ENCODE results near the gene RCL1. TPM values are rescaled to one million over a fixed set of nuclear protein-coding genes. Genes with fewer than 3 reads are reported as not detected.
"Not testable (repeated sequence)": the region's sequence is repeated elsewhere in the genome, so short reads cannot be mapped to it uniquely, and the experiment has no call there.

Gene RCL1
- total RNA-seq, 1 experiment from 2014 or later: 21.2 TPM

DNA sequence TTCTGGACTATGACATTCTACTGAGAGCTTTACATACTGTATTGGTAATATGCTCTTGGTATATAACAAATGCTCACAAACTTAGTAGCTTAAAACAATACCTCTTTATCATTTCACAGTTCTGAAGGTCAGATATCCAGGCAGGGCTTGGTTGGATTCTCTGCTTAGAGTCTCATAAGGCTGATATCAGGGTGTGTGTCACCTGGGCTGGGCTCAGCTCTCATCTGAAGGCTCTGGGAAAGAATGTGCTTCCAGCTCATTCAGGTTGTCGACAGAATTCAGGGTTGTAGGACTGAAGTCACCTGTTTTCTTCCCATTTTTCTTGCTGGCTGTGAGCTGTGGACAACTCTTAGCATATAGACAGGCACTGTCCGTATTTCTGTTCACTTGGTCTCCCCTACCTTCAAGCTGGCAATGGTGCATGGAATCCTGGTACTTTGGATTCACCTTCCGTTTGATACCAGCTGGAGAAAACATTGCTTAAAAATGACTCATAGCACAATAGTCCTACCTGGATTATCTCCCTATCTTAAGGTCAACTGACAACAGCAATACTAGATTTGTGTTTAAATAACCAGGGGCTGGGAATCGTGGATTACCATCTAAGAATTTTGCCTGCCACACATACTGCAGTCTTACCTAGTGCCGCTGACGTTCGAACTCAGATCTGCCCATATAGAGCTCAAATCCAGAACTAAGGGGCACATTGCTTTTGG, 69.2 kb downstream of the RCL1 start:
- in situ Hi-C loops (cut with HindIII; ENCODE audit: low sequenced_read_pairs): no loop called here
- DNase-seq (ENCODE audit: low spot score): no peak

DNA sequence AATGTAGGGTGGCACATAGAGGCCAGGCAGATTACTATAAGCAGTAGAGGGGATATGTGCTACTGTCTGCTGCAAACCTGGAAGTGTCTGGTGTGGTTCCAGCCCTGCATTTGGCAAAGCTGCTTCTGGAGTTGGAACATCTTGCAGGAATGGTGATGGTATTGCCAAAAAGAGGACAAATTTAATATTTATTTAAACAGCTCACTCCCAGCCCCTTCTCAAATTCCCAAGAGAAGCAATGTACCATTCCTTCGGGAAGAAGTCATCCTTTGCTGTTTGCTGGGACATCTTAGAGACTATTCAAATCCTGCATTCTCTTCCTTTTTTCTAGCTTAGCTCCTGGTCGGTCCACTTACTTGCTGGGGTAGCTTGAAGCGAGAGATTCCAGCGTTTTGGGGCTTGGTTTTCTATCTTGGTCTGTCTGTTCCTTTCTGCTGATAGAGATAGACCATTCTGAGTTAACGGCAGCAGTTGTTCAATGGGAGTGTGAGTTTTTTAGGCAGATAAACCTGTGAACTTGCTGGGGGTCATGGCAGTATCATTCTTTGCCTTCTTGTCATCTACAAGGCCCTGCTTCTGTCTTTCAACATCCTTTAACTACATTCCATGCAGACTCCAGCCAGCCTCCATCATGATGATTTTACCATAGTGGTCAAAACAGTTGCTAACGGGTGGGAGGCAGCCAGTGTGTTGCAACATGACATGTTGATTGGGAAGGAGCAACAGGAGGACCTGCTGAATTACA, 69.9 kb downstream of the RCL1 start:
- DNase-seq (ENCODE audit: low spot score): no peak
- in situ Hi-C loops (cut with HindIII; ENCODE audit: low sequenced_read_pairs): no loop called here

DNA sequence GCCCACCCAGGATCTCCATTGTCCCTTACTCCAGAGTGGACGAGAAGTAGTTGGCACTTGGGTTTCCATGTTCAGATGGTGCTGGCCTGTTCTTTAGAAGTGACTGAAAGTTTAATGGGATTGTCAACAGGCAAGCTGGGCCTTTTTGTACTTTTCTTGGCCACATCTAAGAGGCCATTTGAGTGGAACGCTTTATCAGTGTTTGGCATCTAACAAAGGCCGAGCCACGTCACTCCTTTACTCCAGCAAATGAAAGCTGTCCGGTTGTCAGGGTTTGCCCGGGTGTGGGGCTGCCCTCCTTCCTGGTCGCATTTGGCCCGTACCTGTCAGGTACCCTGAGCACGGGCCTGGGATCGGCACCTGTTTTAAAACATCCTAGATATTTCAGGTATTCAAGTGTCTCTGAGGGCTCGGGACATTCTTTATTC, 71.5 kb downstream of the RCL1 start:
- no peak for DNase-seq (ENCODE audit: low spot score)
- in situ Hi-C loops (cut with HindIII; ENCODE audit: low sequenced_read_pairs): no loop called here

DNA sequence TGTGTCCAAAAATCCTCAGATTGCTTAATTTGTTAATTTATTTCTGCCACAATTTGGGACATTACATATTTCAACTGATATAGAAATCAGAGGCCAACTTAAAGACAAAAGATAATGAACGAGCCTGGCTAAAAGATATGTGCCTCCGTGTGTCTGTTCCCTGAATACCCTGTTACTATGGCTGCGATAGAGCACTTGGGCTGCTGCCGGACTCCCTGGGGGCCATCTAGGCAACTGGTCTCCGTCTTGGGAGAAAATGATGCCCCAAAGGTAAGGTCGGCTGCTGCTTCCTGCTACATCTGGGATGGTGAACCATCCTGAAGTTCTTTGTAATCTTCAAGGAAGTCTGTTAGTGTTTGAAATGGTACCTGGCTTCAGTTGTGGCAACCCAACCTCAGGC, 72.0 kb downstream of the RCL1 start:
- in situ Hi-C loops (cut with HindIII; ENCODE audit: low sequenced_read_pairs): no loop called here
- DNase-seq (ENCODE audit: low spot score): no peak

DNA sequence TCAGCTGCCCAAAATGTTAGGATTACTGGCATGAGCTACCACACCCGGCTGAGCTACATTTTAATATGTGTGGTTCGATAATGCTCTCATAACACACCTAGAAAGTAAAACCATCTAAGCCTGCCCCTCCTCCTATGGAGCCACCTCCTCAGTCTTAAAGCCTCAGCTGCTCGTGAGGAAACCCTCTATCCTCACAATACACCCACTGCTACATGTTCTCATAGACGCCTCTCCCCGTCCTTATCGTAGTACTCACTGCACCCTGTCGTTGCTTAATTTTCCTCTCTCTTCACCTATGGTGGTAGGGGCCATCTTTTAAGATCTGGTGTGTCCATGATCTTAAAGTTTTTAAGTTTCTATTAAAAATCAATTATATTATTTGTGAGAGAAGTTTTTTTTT, 72.9 kb downstream of the RCL1 start:
- no peak for DNase-seq (ENCODE audit: low spot score)
- in situ Hi-C loops (cut with HindIII; ENCODE audit: low sequenced_read_pairs): no loop called here

DNA sequence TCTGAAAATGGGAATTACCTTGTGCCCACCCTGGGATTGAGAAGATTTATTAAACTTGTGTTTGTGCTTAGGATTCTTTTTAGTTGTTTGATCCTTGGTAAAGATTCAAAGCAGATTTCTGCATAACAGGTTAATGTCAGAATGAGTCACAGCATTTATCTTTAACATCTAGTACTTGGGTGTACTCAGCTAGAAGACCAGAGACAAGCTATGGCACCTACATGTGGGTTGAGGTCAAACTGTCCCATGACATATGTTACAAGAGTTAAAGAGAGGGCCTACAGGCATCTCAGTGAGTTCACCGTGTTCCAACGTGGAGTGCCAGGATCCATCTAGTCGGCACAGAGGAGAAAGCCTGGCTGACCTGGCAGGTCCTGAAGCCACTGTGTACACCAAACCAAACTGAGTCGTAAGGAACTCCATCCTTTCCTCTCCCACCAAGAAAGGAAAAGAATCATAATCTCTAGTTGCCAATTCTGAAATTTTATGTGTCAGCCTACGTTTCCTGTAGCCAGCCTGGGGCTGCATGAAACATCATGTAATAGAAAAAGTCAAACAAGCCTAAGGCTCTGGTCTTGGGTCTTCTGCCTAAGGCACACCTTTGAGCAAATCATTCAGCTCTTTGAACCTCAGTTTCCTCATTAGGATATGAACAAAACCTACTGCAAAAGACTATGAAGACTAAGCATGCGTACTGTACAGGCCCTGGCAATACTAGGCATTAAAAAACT, 73.7 kb downstream of the RCL1 start:
- DNase-seq (ENCODE audit: low spot score): no peak
- in situ Hi-C loops (cut with HindIII; ENCODE audit: low sequenced_read_pairs): no loop called here

DNA sequence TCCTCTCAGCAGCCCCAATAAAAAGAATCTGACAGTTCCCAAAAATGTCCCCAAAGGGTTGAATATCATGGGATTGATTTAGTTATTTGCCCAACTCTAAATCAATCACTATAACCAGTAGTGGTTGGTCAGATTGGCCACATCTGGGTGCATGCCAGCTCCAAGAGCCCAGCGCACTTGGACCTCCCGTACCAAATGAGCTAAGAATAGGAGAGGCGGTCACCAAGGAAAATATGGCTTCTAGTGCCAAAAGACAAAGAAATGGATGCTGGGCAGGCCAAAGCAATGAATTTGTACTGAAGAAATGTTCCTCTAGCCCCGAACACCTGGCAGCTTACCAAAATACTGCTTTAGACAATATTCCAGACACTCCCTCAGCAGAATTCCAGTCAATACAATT, 80.3 kb downstream of the RCL1 start:
- in situ Hi-C loops (cut with HindIII; ENCODE audit: low sequenced_read_pairs): no loop called here

DNA sequence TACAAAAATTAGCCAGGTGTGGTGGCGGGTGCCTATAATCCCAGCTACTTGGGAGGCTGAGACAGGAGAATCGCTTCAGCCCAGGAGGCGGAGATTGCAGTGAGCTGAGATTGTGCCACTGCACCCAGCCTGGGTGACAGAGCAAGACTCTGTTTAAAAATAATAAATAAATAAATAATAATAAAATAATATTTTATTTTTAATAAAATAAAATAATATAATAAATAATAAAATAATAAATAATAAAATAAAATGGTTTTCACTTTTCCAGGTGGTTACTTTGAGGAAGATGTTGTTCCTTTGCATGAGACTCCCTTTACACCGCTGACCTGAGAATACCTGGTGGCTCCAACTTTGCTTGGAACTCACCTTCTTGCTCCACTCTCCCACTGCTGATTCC, 82.8 kb downstream of the RCL1 start:
- no peak for DNase-seq (ENCODE audit: low spot score)
- in situ Hi-C loops (cut with HindIII; ENCODE audit: low sequenced_read_pairs): no loop called here

More for the DNA sequence above, 80.3 kb downstream of the RCL1 start:
- DNase-seq (ENCODE audit: low spot score): no peak

DNA sequence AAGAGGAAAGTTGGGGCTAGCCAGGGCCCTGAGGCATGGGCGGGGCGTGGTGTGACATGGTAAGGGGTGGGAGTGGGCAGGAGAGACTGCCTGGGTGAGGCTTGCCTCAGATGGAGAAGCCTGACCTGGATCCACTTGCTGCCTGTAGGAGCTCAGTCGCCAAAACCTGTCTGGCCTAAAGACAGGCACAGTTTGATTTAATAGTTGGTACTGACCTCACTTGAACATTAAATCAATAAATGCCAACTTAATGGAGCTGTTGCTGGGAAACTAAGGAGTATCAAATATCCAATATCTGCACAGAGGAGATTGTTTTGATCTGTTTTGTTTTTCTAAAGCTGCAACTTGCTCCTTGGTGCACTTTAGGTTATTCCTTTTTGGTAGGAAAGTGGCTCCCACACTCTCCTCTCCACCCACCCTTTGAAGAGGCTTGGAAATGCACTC, 86.4 kb downstream of the RCL1 start:
- in situ Hi-C loops (cut with HindIII; ENCODE audit: low sequenced_read_pairs): no loop called here
- no peak for DNase-seq (ENCODE audit: low spot score)

DNA sequence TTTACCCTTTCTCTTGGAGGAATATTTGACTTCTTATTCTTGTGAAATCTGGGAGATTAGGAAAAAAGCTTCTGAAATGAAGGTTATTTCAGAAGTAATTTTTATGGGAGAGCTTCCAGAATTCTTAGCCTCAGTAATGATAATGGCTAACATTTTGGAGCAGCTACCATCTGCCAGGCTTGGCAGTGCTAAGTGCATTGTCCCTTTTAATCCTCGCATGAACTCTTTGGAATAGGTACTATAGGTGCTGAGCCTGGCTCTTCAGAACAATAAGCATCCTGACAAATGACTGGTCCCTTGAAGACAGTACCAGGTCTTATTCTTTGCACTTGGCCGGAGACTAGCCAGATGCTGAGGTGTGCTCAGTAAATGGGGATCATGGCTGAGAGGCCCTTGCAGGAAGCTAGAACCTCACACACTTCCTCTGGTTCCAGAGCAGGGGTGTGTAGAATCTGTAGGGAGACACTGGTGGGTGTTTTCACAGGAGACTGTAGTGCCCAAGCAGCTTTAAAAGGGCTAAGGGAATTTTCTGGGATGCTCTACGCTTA, 90.7 kb downstream of the RCL1 start:
- in situ Hi-C loops (cut with HindIII; ENCODE audit: low sequenced_read_pairs): no loop called here
- peak; percentile 88 for DNase-seq (ENCODE audit: low spot score)

DNA sequence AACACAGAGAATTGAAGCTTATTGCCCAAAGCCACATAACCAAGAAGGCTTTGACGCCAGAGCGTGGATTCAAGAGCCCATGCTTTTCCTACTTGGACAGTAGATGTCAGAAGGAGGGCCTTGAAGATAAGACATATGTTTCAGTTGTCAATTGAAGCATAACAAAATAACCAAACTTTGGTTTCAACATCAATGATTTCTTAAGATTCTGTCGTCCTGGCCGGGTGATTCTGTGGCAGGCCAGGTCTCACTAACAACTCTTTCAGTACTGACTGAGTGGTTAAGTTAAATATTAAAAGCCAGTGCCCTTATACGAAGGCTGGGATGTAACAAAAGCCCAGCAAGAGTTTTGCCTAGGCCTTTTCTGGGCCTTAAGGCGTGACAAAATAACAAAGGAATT, 94.0 kb downstream of the RCL1 start:
- in situ Hi-C loops (cut with HindIII; ENCODE audit: low sequenced_read_pairs): no loop called here
- DNase-seq (ENCODE audit: low spot score): no peak

DNA sequence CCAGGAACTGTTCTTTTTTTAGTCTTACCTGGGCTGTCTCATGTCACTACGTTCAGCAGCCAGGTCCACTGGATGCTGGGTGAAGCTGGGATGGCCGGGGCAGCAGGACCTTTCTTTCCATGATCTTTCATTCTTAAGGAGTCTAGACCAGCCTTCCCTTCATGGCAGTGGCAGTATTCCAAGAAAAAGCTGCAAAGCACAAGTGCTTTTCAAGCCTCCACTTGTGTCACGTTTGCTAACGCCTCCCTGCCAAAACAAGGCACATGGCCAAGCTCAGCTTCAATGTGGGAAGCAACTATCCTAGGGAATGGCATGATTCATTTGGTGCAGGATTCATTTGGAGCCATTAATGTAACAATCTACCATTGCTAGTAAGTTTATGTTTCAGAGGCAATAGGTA, 94.8 kb downstream of the RCL1 start:
- peak; percentile 27 for DNase-seq (ENCODE audit: low spot score)
- in situ Hi-C loops (cut with HindIII; ENCODE audit: low sequenced_read_pairs): no loop called here

DNA sequence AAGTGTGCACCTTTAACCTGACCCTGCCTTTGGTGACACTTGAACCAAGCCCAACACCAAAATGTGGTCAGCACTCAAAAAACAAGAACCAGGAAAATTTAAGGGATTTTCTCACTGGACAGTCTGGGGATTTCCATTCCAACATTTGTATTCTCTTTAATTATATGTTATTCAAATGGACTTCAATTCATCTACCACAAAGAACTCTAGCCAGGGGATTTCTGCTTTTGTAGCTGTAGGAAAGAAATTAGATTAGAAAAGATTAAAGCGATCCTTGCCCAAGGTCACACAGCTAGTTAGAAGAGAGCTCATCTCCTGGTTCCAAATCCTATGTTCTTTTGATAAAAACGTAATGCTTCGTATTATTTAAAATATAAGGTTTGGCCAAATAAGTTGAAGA, 97.5 kb downstream of the RCL1 start:
- no peak for DNase-seq (ENCODE audit: low spot score)
- in situ Hi-C loops (cut with HindIII; ENCODE audit: low sequenced_read_pairs): no loop called here

DNA sequence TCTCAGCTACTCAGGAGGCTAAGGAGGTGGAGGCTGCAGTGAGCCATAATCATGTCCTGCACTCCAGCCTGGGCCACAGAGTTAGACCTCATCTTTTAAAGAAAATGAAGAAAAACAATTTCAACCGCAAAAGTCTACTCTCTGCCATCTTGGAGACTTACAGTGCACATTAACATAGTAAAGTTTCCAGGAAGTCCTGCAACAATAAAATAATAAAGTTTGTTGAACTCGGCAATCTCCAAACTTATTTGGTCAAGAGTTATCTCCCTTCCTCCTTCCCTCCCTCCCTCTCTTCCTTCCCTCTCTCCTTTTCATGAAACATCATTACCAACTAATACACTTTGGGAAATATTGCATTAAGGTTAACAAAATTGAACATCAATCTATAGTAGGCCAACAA, 98.2 kb downstream of the RCL1 start:
- DNase-seq (ENCODE audit: low spot score): no peak
- in situ Hi-C loops (cut with HindIII; ENCODE audit: low sequenced_read_pairs): no loop called here

DNA sequence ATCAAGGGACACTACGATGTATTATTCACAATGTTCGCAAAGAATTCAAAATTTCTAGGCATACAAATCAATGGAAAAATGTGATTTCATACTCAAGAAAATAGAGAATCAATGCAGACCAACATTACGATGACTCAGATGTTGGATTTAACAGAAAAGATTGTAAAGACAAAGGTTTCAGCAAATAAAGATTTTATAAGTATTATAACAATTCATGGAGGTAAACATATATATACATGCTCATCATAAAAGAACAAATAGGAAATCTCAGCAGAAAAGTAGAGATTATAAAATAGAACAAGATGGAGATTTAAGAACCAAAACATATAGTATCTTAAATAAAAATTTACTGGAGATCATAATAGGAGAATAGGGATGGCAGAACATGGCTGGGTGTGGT, 98.9 kb downstream of the RCL1 start:
- DNase-seq (ENCODE audit: low spot score): no peak
- in situ Hi-C loops (cut with HindIII; ENCODE audit: low sequenced_read_pairs): no loop called here

DNA sequence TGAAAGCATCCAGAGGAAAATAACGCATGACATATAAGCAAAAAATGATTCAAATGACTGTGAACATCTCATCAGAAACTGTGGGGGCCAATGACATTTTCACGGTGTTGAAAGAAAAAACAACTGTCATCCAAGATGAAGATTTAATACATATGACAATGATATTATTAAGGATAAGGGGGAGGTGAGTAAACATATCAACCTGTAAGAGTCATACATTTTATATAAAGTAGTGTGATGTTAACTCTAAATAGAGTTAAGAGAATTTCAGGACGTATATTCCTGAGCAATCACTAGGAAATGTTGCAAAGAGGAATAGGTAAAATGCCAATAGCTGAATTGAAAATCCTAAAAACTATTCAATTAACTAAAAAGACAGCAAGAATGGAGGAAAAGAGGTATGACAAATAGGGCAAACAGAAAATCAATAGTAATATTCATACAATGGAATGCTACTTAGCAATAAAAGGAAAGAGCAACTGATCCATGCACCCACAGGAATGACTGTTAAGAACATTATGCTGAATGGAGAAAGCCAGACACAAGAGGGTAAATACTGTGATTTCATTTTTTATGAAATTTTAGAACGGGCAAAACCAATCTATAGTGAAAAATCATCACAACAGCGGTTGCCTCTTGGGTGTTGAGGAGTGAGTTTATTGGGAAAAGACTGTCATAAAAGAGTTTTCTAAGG, 99.9 kb downstream of the RCL1 start:
- DNase-seq (ENCODE audit: low spot score): no peak
- in situ Hi-C loops (cut with HindIII; ENCODE audit: low sequenced_read_pairs): no loop called here

DNA sequence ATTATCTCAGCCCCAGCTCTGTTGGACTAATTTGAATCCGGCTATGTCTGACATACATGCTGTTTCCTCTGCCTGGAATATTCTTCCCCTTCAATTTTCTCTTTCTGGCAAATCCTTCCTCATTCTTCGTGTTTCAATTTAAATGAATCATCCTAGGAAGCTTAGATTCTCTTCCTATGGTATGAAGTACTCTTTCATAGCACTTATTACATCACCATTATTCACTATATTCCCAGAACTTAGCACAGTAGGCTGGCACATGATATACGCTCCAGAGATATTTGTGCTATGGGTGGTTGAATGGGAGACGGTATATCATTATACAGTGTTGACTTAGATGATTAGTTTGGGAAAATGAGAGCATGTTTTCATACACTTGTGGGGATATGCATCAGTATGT, 101.3 kb downstream of the RCL1 start:
- in situ Hi-C loops (cut with HindIII; ENCODE audit: low sequenced_read_pairs): no loop called here
- DNase-seq (ENCODE audit: low spot score): no peak

DNA sequence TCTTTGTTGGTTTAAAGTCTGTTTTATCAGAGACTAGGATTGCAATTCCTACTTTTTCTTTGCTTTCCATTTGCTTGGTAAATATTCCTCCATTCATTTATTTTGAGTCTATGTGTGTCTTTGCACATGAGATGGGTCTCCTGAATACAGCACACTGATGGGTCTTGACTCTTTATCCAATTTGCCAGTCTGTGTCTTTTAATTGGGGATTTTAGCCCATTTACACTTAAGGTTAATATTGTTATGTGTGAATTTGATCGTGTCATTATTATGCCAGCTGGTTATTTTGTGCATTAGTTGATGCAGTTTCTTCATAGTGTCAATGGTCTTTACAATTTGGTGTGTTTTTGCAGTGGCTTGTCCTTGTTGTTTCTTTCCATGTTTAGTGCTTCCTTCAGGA, 107.1 kb downstream of the RCL1 start:
- in situ Hi-C loops (cut with HindIII; ENCODE audit: low sequenced_read_pairs); DNase-seq (ENCODE audit: low spot score): not testable (repeated sequence)

DNA sequence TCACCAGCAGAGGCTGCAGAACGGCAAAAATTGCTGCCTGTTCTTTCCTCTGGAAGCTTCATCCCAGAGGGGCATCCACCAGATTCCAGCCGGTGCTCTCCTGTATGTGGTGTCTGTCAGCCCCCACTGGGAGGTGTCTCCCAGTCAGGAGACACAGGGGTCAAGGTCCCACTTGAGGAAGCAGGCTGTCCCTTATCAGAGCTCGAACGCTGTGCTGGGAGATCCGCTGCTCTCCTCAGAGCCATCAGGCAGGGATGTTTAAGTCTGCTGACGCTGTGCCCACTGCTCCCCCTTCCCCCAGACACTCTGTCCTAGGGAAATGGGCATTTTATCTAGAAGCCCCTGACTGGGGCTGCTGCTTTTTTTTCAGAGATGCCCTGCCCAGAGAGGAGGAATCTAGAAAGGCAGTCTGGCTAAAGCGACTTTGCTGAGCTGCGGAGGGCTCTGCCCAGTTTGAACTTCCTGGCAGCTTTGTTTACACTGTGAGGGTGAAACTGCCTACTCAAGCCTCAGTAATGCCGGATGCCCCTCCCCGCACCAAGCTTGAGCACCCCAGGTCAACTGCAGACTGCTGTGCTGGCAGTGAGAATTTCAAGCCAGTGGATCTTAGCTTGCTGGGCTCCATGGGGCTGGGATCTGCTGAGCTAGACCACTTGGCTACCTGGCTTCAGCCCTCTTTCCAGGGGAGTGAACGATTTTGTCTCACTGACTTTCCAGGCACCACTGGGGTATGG, 108.8 kb downstream of the RCL1 start:
- DNase-seq (ENCODE audit: low spot score); in situ Hi-C loops (cut with HindIII; ENCODE audit: low sequenced_read_pairs): not testable (repeated sequence)
